M059J (cell line): Measurements from ENCODE around the gene FNIP2. TPM values are rescaled to one million over a fixed set of nuclear protein-coding genes. Genes with fewer than 3 reads are reported as not detected.
"Not testable (repeated sequence)": the region's sequence is repeated elsewhere in the genome, so short reads cannot be mapped to it uniquely, and the experiment has no call there.

ENCODE experiments used
- DNase-seq: peaks from one replicate; pipeline ENCODE4 v3.0.0-alpha.2; 2012; ENCODE audit warnings: low read depth
- total RNA-seq: library from RNA; depleted of rRNA; stranded (reverse); fragments of >200 nt; shearing (Covaris generic); gene quantifications from 2 replicates; pipeline ENCODE4 v1.2.3, GENCODE V29; 2014

FNIP2 gene
- total RNA-seq, 1 experiment from 2014 or later: 15.2 TPM

GRCh38 chr4:158912806-158913205 is 144.0 kb downstream of the FNIP2 start:
- DNase-seq: no peak

DNA sequence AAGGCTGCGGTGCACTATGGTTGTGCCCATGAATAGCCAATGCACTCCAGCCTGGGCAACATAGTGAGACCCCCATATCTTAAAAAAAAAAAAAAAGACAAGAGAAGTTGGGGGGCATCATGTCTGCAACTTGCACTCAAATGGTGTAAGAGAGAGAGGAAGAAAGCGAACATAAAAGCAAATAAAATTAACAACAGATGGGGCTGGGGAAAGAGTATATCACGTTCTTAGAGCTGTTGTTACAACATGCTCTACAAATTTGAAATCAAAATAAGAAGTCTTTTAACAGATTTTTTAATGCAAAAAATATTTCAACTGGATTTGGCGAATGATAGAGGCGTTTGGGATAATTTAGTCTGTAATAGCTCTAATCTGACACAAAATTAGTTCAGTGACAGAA is 144.9 kb downstream of the FNIP2 start:
- DNase-seq: no peak

DNA sequence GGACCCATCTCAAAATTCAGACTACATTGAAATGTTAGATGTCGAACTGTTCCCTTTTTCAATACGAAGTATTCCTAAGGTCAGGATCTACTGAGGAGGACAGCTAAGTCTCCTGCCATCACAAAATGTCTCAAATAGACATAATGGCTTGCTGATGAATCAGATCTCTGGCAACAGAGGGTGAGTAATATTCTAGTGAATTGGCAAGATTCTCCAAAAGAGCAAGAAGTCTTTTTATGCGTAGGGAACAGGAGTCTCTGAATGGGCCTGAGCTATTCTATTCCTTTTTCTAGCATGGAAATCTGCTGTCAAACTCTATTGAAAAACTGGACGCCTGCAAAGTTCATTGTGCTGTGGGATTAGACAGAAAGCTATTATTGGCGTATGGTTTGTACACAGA is 145.4 kb downstream of the FNIP2 start:
- DNase-seq: peak; percentile 79

DNA sequence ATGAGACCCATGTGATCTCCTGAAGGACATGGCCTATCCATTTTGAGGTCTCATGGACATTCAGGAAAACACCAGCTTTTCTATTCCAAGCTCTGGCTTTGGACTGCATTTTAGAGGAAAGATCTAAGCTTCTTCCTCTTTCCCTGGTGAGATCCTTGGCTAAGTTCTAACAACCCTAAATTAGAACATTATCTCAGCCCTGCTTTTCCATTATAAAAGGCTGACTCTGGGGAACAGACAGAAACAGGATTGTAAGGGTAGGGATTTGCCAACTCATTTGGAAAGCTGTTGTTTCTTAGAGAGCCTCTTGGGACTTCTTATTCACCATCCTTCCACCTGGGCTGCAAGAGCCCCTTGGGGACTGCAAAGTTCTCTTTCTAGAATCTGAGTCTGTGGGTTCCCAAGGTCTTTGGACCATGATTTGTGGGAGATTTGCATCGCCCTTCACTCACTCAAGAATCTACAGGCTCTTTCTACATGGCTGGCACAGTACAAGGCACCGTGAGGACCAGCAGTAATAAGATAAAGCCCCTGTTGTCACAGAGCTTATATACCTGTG is 146.9 kb downstream of the FNIP2 start:
- DNase-seq: no peak

GRCh38 chr4:158920452-158920996 is 151.7 kb downstream of the FNIP2 start:
- not testable (repeated sequence) for DNase-seq

DNA sequence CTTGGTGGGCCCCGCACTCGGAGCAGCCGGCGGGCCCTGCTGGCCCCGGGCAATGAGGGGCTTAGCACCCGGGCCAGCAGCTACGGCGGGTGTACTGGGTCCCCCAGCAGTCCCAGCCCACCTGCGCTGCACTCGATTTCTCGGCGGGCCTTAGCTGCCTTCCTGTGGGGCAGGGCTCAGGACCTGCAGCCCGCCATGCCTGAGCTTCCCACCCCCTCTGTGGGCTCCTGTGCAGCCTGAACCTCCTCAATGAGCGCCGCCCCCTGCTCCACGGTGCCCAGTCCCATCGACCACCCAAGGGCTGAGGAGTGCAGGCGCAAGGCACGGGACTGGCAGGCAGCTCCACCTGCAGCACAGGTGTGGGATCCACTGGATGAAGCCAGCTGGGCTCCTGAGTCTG is 158.9 kb downstream of the FNIP2 start:
- not testable (repeated sequence) for DNase-seq

DNA sequence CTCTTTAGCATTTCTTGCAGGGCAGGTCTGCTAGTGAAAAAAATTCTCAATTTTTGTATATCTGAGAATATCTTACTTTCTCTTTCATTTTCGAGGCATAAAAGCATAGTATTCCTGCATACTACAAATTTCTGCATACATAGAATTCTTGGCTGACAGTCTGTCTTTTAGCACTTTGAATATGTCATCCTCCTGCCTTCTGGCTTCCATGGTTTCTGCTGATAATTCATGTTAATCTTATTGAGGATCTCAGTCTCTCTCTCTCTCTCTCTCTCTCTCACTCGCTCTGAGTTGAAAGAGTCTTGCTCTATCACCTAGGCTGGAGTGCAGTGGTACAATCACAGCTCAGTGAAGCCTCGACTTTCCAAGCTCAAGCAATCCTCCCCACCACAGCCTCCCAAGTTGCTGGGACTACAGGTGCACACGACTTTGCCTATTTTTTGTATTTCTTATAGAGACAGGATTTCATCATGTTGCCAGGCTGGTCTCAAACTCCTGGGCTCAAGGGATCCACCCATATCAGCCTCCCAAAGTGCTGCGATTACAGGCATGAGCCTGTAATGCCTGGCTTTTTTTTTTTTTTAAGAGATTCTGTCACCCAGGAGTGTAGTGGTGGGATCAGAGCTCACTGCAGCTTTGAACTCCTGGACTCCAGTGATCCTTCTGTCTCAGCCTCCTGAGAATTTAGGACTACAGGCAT is 161.3 kb downstream of the FNIP2 start:
- DNase-seq: no peak

DNA sequence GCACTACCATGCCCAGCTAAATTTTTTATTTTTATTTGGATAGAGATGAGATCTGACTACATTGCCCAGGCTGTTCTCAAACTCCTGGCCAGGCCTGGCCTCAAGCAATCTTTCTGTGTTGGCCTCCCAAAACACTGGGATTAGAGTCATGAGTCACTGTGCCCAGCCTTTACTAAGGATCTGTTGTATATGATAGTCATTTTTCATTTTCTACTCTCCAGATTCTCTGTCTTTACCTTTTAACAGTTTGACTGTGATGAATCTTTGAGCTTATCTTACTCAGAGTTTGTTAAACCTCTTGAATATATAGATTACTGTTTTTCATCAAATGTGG is 161.8 kb downstream of the FNIP2 start:
- peak; percentile 64 for DNase-seq

GRCh38 chr4:158933236-158933635 is 164.4 kb downstream of the FNIP2 start:
- DNase-seq: no peak

DNA sequence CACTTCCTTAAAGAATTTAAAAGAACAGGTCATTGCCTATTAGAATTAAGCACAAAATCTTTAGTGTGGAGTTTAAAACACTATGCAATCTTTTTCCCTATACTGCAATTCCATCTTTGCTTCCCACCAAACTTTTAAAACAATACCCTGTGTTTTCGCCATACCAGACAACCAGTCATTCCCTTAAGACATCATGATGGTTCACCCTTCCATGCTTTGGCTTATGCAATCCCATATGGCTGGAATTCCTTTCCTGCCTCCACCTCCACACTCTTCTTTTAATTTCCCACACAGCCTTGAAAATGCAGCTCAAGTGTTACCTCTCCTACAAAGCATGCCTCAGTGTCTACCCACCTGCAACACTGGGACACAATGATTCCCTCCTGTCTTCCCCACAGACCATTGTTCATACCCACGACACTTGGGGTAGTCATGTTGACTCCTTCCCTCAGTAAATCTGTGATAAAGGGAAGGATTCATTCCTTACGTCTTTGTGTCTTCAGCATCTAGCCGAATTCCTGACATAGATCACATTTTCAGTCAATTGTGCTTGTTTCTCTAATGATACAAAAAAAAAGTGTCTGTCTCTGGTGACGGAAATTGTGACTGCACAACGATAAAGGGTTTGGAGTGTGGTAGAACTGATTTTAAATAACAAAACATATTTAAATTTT is 166.3 kb downstream of the FNIP2 start:
- no peak for DNase-seq

DNA sequence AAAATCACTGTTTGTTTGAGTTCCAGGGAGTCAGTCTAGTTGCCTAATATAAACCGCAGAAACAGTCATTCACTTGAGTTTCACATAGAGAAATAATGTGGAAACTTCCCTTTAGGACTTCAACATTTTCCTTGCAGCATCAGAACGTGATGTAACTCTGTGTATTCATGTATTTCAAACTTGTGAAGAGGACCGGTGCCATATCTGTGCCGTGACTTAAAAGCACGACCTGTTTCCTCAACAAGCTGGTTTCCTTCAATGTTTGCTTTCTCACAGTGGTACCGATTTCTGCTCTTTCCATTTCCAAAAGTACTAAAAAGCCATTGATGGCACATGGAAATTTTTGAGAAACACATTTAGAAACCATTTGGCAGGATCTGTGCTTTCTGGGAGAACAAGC is 167.4 kb downstream of the FNIP2 start:
- DNase-seq: no peak

DNA sequence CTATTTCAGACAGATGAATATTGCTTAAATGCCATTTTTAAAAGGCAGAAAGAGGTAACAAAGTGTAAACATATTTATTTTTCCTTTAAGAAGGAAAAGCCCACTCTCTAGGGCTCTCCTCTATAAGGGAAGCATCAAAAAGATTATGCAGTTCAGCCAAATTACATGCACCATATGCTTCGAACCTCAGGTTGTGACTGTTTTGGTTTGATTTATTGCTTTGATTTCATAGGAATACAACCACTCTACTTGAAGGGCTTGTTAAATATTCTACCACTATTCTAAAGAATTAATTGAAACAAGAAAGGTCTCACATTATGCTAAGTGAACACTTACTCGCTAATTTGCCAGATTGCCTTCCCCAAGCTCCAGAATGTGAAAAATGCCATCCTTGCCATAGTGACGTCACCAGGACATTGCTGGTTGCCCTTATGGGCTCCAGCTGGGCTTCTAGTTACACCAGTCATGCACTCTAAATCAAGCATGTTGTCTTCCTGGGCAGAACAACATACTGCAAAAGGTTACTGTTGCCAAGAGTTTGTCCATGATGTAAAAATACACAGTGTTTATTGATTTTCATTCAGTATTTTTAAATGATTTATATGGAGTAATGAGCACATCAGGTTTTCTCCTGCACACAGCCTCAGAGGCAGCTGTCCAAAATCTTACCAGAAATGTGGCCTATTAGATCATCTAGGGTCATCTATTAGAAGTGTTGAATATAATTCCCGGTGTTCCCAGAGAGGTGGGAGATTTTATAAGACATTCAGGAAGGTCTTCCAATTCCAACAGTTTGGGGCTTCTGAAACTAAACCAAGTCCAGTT is 169.6 kb downstream of the FNIP2 start:
- DNase-seq: peak; percentile 13

GRCh38 chr4:158940271-158940670 is 171.4 kb downstream of the FNIP2 start:
- no peak for DNase-seq

DNA sequence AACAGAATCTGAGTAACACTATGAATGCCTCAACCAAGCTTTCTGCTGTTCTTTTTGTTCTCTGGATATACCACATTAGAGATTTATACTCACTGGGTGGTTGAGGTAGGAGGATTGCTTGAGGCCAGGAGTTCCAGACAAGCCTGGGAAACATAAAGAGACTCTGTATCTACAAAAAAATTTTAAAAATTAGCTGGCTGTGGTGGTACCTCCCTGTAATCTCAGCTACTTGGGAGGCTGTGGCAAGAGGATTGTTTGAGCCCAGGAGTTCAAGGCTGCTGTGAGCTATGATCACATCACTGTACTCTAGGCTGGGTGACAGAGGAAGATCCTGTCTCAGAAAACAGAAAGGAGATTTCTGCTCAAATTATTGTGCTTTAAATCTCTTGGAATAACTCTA is 172.5 kb downstream of the FNIP2 start:
- no peak for DNase-seq

DNA sequence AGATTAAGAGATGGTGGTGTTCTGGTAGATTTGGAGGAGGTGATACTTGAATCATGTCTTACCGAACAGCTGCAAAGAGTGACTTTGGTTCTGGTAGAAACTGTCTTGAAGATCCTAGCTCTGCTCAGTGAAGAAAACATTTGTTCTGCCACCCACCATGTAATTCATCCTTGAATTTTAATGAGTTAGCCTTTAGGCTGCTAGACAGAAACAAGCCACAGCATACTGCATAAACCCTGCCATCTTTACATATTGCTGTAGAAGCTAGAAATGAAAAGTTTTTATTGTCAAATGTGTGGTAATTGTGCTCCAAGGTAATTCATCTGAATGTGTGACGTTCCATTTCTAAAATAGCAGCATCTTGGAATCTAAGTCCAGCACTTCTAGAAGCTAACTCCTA is 173.1 kb downstream of the FNIP2 start:
- no peak for DNase-seq

GRCh38 chr4:158945529-158946108 is 176.8 kb downstream of the FNIP2 start:
- no peak for DNase-seq

DNA sequence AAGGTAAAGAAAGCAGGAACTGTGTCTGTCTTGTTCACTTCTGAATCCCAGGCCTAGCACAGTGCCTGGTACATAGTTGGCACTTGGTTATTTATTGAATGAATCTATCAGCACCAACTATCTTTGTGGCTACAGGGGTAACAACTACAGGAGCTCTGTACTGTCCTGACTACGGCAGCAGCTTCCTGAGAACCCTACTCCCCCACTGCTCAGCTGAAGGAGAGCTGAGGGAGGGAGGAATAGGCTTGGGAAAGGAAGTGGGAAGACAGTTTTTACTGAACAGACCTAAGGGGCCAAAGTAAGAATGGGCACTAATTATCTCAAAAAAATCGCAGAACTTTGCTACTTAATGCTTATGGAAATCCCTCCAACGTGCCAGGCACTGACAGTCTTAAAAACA is 178.0 kb downstream of the FNIP2 start:
- no peak for DNase-seq

DNA sequence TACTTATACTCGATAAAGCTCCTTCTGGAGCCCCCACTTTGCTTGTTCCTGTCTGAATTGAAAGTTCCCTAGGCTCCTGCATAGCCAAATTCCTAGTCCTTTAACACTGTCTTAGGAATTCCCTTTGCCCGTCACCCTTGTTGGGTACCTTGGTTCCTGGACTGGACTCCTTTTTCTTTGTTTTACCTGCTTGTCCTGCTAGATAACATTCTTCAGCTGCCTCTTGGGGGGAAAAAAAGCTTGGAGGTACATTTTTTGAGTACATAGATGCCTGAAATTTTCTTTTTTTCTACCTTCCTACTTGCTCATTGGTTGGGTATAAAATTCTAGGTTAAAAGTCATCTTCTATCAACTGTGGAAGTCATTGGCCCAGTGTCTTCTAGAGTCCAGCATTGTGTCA is 179.2 kb downstream of the FNIP2 start:
- DNase-seq: no peak

DNA sequence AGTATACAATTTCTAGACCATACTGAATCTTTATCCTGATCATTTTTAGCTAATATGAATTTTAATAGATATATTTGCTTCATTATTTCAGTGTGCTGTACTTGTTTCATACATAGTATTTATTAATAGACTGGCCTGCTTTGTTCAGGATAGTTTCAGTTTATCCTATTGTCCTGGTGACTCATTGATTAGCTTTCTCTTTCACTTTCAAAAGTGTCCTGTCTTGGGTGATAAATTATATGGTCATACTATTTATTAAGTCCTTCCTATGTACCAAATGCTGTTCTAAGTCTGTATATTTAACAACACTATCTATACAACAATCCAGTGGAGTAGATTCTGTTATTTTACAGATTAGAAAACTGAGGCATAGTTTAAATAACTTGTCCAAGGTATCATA is 180.3 kb downstream of the FNIP2 start:
- DNase-seq: peak; percentile 62

- DNase-seq: not testable (repeated sequence)
Observed at GRCh38 chr4:158952221-158952774, 183.5 kb downstream of the FNIP2 start.

GRCh38 chr4:158956345-158956744 is 187.5 kb downstream of the FNIP2 start:
- DNase-seq: not testable (repeated sequence)
